HepG2 (cell line): ENCODE results near the gene GRK5. TPM values are rescaled to one million over a fixed set of nuclear protein-coding genes. Genes with fewer than 3 reads are reported as not detected.
A peak's percentile ranks its signal among the peaks of the same experiment; 100 is the strongest.

ENCODE experiments used
- CCDC6 ChIP-seq: sonication (generic); formaldehyde crosslinking; IDR thresholded peaks from 2 replicates; pipeline ENCODE4 v1.8.1; 2022; ENCODE audit warnings: mild to moderate bottlenecking, missing genetic modification reagents, moderate library complexity
- CEBPZ ChIP-seq: IDR thresholded peaks from 2 replicates; pipeline ENCODE4 v1.6.1; 2012; ENCODE audit warnings: low read length, improper control_type of control experiment
- EEA1 ChIP-seq: sonication (generic); formaldehyde crosslinking; IDR thresholded peaks from 2 replicates; pipeline ENCODE4 v1.5.1; 2020; ENCODE audit warnings: mild to moderate bottlenecking, missing genetic modification reagents, borderline replicate concordance
- FOXK1 ChIP-seq: sonication (generic); formaldehyde crosslinking; IDR thresholded peaks from 2 replicates; pipeline ENCODE4 v1.4.0; 2020; ENCODE audit warnings: low read depth, missing genetic modification reagents, borderline replicate concordance
- HOXD1 ChIP-seq: sonication (generic); formaldehyde crosslinking; IDR thresholded peaks from 2 replicates; pipeline ENCODE4 v1.5.0; 2020; ENCODE audit warnings: missing genetic modification reagents
- JUND ChIP-seq: sonication (generic); formaldehyde crosslinking; IDR thresholded peaks from 2 replicates; pipeline ENCODE4 v1.8.0; 2022; ENCODE audit warnings: mild to moderate bottlenecking, missing genetic modification reagents
- KAT2B ChIP-seq: fragments of 150-350 bp; IDR thresholded peaks from 2 replicates; pipeline ENCODE4 v1.6.1; 2014; ENCODE audit warnings: low read depth, low read length, borderline replicate concordance
- PITX1 ChIP-seq: sonication (generic); formaldehyde crosslinking; IDR thresholded peaks from 2 replicates; pipeline ENCODE4 v1.5.1; 2020; ENCODE audit warnings: mild to moderate bottlenecking, missing genetic modification reagents
- POLR2G ChIP-seq: fragments of 200-400 bp; formaldehyde crosslinking; IDR thresholded peaks from 2 replicates; pipeline ENCODE4 v1.6.1; 2018; ENCODE audit warnings: mild to moderate bottlenecking, low read depth, low read length, moderate library complexity
- TARDBP ChIP-seq: sonication (generic); formaldehyde crosslinking; IDR thresholded peaks from 2 replicates; pipeline ENCODE4 v1.8.0; 2022; ENCODE audit warnings: mild to moderate bottlenecking, missing genetic modification reagents
- TBL1XR1 ChIP-seq: fragments of 150-350 bp; IDR thresholded peaks from 2 replicates; pipeline ENCODE4 v1.6.1; 2014; ENCODE audit warnings: borderline replicate concordance, low read length; ENCODE audit not compliant: partially characterized antibody
- TBX2 ChIP-seq: sonication (generic); formaldehyde crosslinking; IDR thresholded peaks from 2 replicates; pipeline ENCODE4 v1.5.0; 2020; ENCODE audit warnings: missing genetic modification reagents, mild to moderate bottlenecking, borderline replicate concordance
- ZNF280B ChIP-seq: sonication (generic); formaldehyde crosslinking; IDR thresholded peaks from 2 replicates; pipeline ENCODE4 v1.5.0; 2020; ENCODE audit warnings: missing genetic modification reagents, mild to moderate bottlenecking, borderline replicate concordance
- ZNF382 ChIP-seq: sonication (generic); formaldehyde crosslinking; IDR thresholded peaks from 2 replicates; pipeline ENCODE4 v1.5.0; 2020; ENCODE audit warnings: missing genetic modification reagents, mild to moderate bottlenecking, borderline replicate concordance
- ZNF451 ChIP-seq: sonication (generic); formaldehyde crosslinking; IDR thresholded peaks from 2 replicates; pipeline ENCODE4 v1.5.0; 2020; ENCODE audit warnings: mild to moderate bottlenecking, missing genetic modification reagents
- ZNF556 ChIP-seq: sonication (generic); formaldehyde crosslinking; IDR thresholded peaks from 2 replicates; pipeline ENCODE4 v1.4.0; 2020; ENCODE audit warnings: mild to moderate bottlenecking, missing genetic modification reagents, borderline replicate concordance
- ZNF615 ChIP-seq: sonication (generic); formaldehyde crosslinking; IDR thresholded peaks from 2 replicates; pipeline ENCODE4 v1.5.0; 2020; ENCODE audit warnings: mild to moderate bottlenecking, missing genetic modification reagents, borderline replicate concordance
- ZNF674 ChIP-seq: sonication (generic); formaldehyde crosslinking; IDR thresholded peaks from 2 replicates; pipeline ENCODE4 v1.5.0; 2020; ENCODE audit warnings: low read depth, mild to moderate bottlenecking, missing genetic modification reagents
- ZSCAN31 ChIP-seq: sonication (generic); formaldehyde crosslinking; IDR thresholded peaks from 2 replicates; pipeline ENCODE4 v1.5.0; 2020; ENCODE audit warnings: low read depth, mild to moderate bottlenecking, missing genetic modification reagents
- ZSCAN9 ChIP-seq: IDR thresholded peaks from 2 replicates; pipeline ENCODE4 v1.6.1; 2016; ENCODE audit warnings: borderline replicate concordance
- polyA plus RNA-seq, 8 experiments: library from polyadenylated mRNA; depleted of rRNA in 3 of 8; stranded (reverse) in 7 of 8; unstranded in 1 of 8; fragments of >200 nt; fragmentation: Illumina TruSeq in 4 of 8; extraction: Trizol in 4 of 8; gene quantifications; 2 replicates each; pipeline versions ENCODE4 v1.2.1 to v1.2.3, GENCODE V29; 2011 to 2016; ENCODE audit warnings: low read depth in 4 of 8, missing spikeins in 1 of 8, mixed read lengths in 1 of 8; ENCODE audit not compliant: insufficient read depth in 1 of 8
- total RNA-seq, 5 experiments: library from RNA; depleted of rRNA; stranded (reverse); fragments of >200 nt; fragmentation: Illumina TruSeq; extraction: Trizol; gene quantifications; 2 replicates each; pipeline ENCODE4 v1.2.3, GENCODE V29; 2016; ENCODE audit warnings: low read depth in 1 of 5
- TF ChIP-seq, protein P1 (sequence below): sonication (generic); formaldehyde crosslinking; IDR thresholded peaks from 2 replicates; pipeline ENCODE4 v1.5.0; 2020; ENCODE audit warnings: missing genetic modification reagents

GRK5 gene
- total and polyA plus RNA-seq, 2 of the 13 experiments (the other 11 are each of a cell fraction or from before 2014, with no cell fraction given), result 10.4 to 12.6 TPM

DNA sequence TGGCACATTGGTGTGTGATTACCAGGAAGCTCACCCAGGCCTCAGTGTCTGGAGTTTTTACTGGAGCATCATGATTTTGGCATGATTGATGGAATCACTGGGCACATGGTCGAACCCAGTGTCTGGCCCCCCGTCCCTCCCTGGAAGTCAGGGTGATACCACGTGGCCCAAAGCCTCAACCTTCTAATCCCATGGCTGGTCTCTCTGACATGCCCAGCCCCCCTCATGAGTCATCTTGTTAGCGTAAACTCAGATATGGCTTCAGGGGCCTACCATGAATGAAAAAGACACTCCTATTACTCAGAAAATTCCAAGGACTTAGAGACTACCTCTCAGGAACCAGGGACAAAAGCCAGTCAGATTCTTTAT lies 109.3 kb downstream of the GRK5 start (continued):
- TF ChIP-seq, protein P1, sequence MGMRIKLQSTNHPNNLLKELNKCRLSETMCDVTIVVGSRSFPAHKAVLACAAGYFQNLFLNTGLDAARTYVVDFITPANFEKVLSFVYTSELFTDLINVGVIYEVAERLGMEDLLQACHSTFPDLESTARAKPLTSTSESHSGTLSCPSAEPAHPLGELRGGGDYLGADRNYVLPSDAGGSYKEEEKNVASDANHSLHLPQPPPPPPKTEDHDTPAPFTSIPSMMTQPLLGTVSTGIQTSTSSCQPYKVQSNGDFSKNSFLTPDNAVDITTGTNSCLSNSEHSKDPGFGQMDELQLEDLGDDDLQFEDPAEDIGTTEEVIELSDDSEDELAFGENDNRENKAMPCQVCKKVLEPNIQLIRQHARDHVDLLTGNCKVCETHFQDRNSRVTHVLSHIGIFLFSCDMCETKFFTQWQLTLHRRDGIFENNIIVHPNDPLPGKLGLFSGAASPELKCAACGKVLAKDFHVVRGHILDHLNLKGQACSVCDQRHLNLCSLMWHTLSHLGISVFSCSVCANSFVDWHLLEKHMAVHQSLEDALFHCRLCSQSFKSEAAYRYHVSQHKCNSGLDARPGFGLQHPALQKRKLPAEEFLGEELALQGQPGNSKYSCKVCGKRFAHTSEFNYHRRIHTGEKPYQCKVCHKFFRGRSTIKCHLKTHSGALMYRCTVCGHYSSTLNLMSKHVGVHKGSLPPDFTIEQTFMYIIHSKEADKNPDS (CRISPR knock-in tag), result no peak
- TF ChIP-seq EEA1 (CRISPR knock-in tag) (no peak), FOXK1 (CRISPR knock-in tag) (no peak), ZNF674 (0 out of 2 replicates have a peak, but pooled peaks have one; percentile 10), CEBPZ (no peak), JUND (peak; percentile 91), ZNF280B (CRISPR knock-in tag) (no peak), POLR2G (0 out of 2 replicates have a peak, but pooled peaks have one; percentile 6), KAT2B (no peak), ZNF382 (no peak), ZSCAN9 (CRISPR knock-in tag) (0 out of 2 replicates have a peak, but pooled peaks have one; percentile 18), TBL1XR1 (no peak), ZSCAN31 (CRISPR knock-in tag) (peak; percentile 18; the same call in 1 of the 2 replicates), CCDC6 (CRISPR knock-in tag) (no peak), PITX1 (CRISPR knock-in tag) (peak; percentile 49; the same call in 1 of the 2 replicates), ZNF451 (CRISPR knock-in tag) (no peak; the same call in 1 of the 2 replicates), TARDBP (no peak), HOXD1 (CRISPR knock-in tag) (0 out of 2 replicates have a peak, but pooled peaks have one; percentile 53), TBX2 (CRISPR knock-in tag) (no peak), ZNF615 (no peak), ZNF556 (no peak)
